Sigmoid colon (tissue), 4 donors: ENCODE results near the gene ADAM8.

Experiments
- EP300 ChIP-seq, 4 donors: sonication (generic); formaldehyde crosslinking; IDR thresholded peaks; one replicate each; pipeline ENCODE4 v1.6.1; 2017; ENCODE audit warnings: antibody characterized with exemption in 4 of 4
- POLR2A ChIP-seq, 2 donors: fragments of 450-650 bp; IDR thresholded peaks; one replicate each; pipeline ENCODE4 v1.6.1; 2016; ENCODE audit warnings: antibody characterized with exemption in 2 of 2, mild to moderate bottlenecking in 2 of 2, moderate library complexity in 2 of 2
- POLR2AphosphoS5 ChIP-seq, 4 donors: sonication (generic); formaldehyde crosslinking; IDR thresholded peaks; one replicate each; pipeline ENCODE4 v1.6.1; 2017; ENCODE audit warnings: antibody characterized with exemption in 4 of 4
- TF ChIP-seq, protein P1 (sequence below), 4 experiments: fragments of 450-650 bp in 3 of 4; fragments of 200-600 bp in 1 of 4; IDR thresholded peaks; one replicate each; pipeline ENCODE4 v1.5.1; 2016 to 2019; ENCODE audit warnings: antibody characterized with exemption in 4 of 4, mild to moderate bottlenecking in 3 of 4, moderate library complexity in 2 of 4

DNA sequence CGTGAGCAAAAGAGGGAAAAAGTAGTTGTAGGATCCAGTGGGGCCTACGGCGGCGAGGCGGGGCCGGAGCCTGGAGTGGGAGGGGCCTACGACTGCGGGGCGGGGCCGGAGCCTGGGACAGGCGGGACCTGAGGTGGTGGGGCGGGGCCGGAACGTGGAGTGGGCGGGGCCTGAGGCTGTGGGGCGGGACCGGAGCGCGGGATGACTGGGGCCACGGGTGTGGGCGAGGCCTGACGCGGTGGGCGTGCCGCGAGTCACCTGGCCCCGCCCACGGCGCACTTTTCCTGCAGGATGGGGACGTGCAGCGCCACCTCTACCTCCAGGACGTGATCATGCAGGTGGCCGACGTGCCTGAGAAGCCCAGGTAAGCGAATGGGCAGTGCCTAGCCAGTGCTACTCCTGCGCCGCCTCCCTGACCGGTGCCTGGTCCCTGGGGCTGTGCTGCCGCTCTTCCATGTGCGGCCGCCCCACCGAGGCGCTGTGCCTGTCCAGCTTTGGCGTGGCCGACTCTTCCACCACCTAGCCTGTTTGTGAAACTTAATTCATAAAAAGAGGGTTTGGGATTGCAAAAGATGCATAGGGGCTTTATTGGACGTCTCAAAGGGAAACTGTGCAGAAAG is 32.5 kb upstream of the ADAM8 start:
- no peak for TF ChIP-seq POLR2A (IDR thresholded peaks at IDR 0.05)
- no peak for TF ChIP-seq EP300 (IDR thresholded peaks at IDR 0.05)
- TF ChIP-seq, protein P1, sequence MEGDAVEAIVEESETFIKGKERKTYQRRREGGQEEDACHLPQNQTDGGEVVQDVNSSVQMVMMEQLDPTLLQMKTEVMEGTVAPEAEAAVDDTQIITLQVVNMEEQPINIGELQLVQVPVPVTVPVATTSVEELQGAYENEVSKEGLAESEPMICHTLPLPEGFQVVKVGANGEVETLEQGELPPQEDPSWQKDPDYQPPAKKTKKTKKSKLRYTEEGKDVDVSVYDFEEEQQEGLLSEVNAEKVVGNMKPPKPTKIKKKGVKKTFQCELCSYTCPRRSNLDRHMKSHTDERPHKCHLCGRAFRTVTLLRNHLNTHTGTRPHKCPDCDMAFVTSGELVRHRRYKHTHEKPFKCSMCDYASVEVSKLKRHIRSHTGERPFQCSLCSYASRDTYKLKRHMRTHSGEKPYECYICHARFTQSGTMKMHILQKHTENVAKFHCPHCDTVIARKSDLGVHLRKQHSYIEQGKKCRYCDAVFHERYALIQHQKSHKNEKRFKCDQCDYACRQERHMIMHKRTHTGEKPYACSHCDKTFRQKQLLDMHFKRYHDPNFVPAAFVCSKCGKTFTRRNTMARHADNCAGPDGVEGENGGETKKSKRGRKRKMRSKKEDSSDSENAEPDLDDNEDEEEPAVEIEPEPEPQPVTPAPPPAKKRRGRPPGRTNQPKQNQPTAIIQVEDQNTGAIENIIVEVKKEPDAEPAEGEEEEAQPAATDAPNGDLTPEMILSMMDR (IDR thresholded peaks at IDR 0.05) = no peak
- no peak for TF ChIP-seq POLR2AphosphoS5 (IDR thresholded peaks at IDR 0.05)
